Fibroblast of skin of right biceps (primary cell): ENCODE results near the gene TMEM247.
"Not testable (repeated sequence)": the region's sequence is repeated elsewhere in the genome, so short reads cannot be mapped to it uniquely, and the experiment has no call there.

Source experiments
- DNase-seq: peaks from one replicate; pipeline ENCODE4 v3.0.0-alpha.2; 2013

The TMEM247 gene

GRCh38 chr2:46459694-46460093, 19.7 kb upstream of the TMEM247 start:
- no peak for DNase-seq

GRCh38 chr2:46460241-46460921, 19.0 kb upstream of the TMEM247 start:
- no peak for DNase-seq

- peak; percentile 38 for DNase-seq
These were observed 18.2 kb upstream of the TMEM247 start for GRCh38 chr2:46461011-46461674.

GRCh38 chr2:46461709-46462171, 17.6 kb upstream of the TMEM247 start:
- DNase-seq, result no peak

- peak; percentile 65 for DNase-seq
These were observed 16.4 kb upstream of the TMEM247 start for GRCh38 chr2:46462936-46463335.

- DNase-seq, result peak; percentile 21
These were observed 10.2 kb upstream of the TMEM247 start for GRCh38 chr2:46469116-46469515.

- no peak for DNase-seq
These were observed 9.7 kb upstream of the TMEM247 start for GRCh38 chr2:46469700-46470099.

GRCh38 chr2:46470114-46470628, 9.2 kb upstream of the TMEM247 start:
- DNase-seq, result no peak

- no peak for DNase-seq
These were observed 8.3 kb upstream of the TMEM247 start for GRCh38 chr2:46471019-46471583.

- DNase-seq, result no peak
These were observed 7.7 kb upstream of the TMEM247 start for GRCh38 chr2:46471697-46472096.

- not testable (repeated sequence) for DNase-seq
These were observed 7.2 kb upstream of the TMEM247 start for GRCh38 chr2:46472165-46472564.

GRCh38 chr2:46477462-46477861, 1.9 kb upstream of the TMEM247 start:
- not testable (repeated sequence) for DNase-seq

GRCh38 chr2:46477925-46478324, 1.4 kb upstream of the TMEM247 start:
- no peak for DNase-seq

- DNase-seq, result no peak
These were observed 1.2 kb downstream of the TMEM247 start for GRCh38 chr2:46480562-46480961.

- DNase-seq, result peak; percentile 84
These were observed 2.1 kb downstream of the TMEM247 start for GRCh38 chr2:46481198-46482193.

- no peak for DNase-seq
These were observed 3.1 kb downstream of the TMEM247 start for GRCh38 chr2:46482490-46482889.

- no peak for DNase-seq
These were observed 5.6 kb downstream of the TMEM247 start for GRCh38 chr2:46485002-46485401.

- no peak for DNase-seq
These were observed 7.1 kb downstream of the TMEM247 start for GRCh38 chr2:46486436-46486835.

GRCh38 chr2:46487667-46488335, 8.4 kb downstream of the TMEM247 start:
- DNase-seq, result peak; percentile 70

- DNase-seq, result no peak
These were observed 9.0 kb downstream of the TMEM247 start for GRCh38 chr2:46488389-46488788.

- no peak for DNase-seq
These were observed 10.2 kb downstream of the TMEM247 start for GRCh38 chr2:46489423-46490174.
